ENCODE data around the gene GALNT17. TPM values are rescaled to one million over a fixed set of nuclear protein-coding genes. Genes with fewer than 3 reads are reported as not detected.

GALNT17 gene
- total and polyA plus RNA-seq, 2 experiments from 2014 or later = 11.1 to 65.6 TPM

- H3K4me3 ChIP-seq = no peak overlapping the region
- no peak overlapping the region for H3K4me2 ChIP-seq
- H3K27me3 ChIP-seq (ENCODE audit: insufficient read depth) = no peaks in the 10 kb centered on the region; the same call in 1 of the 2 replicates
- H3K9me2 ChIP-seq (ENCODE audit: insufficient read depth) = no peaks in the 10 kb centered on the region
- peaks cover 5% of the 10 kb centered on the region for H3K27me3 Mint-ChIP-seq (ENCODE audit: insufficient read depth, low read depth, poor library complexity)
- no peak overlapping the region for H3K4me3 Mint-ChIP-seq
- H3F3A ChIP-seq (replicated peaks; ENCODE audit: low read depth) = no peaks in the 10 kb centered on the region
- H3K36me3 ChIP-seq (ENCODE audit: insufficient read depth) = no peaks in the 10 kb centered on the region
- no peak for TF ChIP-seq STAT1 (IDR thresholded peaks at IDR 0.05; ENCODE audit: unreplicated experiment)
- TF ChIP-seq, protein P1, sequence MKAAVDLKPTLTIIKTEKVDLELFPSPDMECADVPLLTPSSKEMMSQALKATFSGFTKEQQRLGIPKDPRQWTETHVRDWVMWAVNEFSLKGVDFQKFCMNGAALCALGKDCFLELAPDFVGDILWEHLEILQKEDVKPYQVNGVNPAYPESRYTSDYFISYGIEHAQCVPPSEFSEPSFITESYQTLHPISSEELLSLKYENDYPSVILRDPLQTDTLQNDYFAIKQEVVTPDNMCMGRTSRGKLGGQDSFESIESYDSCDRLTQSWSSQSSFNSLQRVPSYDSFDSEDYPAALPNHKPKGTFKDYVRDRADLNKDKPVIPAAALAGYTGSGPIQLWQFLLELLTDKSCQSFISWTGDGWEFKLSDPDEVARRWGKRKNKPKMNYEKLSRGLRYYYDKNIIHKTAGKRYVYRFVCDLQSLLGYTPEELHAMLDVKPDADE (IDR thresholded peaks at IDR 0.05) = no peak
- TF ChIP-seq, protein P2, sequence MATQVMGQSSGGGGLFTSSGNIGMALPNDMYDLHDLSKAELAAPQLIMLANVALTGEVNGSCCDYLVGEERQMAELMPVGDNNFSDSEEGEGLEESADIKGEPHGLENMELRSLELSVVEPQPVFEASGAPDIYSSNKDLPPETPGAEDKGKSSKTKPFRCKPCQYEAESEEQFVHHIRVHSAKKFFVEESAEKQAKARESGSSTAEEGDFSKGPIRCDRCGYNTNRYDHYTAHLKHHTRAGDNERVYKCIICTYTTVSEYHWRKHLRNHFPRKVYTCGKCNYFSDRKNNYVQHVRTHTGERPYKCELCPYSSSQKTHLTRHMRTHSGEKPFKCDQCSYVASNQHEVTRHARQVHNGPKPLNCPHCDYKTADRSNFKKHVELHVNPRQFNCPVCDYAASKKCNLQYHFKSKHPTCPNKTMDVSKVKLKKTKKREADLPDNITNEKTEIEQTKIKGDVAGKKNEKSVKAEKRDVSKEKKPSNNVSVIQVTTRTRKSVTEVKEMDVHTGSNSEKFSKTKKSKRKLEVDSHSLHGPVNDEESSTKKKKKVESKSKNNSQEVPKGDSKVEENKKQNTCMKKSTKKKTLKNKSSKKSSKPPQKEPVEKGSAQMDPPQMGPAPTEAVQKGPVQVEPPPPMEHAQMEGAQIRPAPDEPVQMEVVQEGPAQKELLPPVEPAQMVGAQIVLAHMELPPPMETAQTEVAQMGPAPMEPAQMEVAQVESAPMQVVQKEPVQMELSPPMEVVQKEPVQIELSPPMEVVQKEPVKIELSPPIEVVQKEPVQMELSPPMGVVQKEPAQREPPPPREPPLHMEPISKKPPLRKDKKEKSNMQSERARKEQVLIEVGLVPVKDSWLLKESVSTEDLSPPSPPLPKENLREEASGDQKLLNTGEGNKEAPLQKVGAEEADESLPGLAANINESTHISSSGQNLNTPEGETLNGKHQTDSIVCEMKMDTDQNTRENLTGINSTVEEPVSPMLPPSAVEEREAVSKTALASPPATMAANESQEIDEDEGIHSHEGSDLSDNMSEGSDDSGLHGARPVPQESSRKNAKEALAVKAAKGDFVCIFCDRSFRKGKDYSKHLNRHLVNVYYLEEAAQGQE (IDR thresholded peaks at IDR 0.05; ENCODE audit: unreplicated experiment) = no peak
- TF ChIP-seq NANOG (IDR thresholded peaks at IDR 0.05; ENCODE audit: borderline replicate concordance) = no peak
- no peak for TF ChIP-seq ZNF331 (CRISPR knock-in tag; IDR thresholded peaks at IDR 0.05; ENCODE audit: low read depth)
- TF ChIP-seq CREB1 (CRISPR knock-in tag; IDR thresholded peaks at IDR 0.05; ENCODE audit: low read depth) = no peak
- TF ChIP-seq JUNB (IDR thresholded peaks at IDR 0.05; ENCODE audit: unreplicated experiment) = no peak
- TF ChIP-seq, protein P3, sequence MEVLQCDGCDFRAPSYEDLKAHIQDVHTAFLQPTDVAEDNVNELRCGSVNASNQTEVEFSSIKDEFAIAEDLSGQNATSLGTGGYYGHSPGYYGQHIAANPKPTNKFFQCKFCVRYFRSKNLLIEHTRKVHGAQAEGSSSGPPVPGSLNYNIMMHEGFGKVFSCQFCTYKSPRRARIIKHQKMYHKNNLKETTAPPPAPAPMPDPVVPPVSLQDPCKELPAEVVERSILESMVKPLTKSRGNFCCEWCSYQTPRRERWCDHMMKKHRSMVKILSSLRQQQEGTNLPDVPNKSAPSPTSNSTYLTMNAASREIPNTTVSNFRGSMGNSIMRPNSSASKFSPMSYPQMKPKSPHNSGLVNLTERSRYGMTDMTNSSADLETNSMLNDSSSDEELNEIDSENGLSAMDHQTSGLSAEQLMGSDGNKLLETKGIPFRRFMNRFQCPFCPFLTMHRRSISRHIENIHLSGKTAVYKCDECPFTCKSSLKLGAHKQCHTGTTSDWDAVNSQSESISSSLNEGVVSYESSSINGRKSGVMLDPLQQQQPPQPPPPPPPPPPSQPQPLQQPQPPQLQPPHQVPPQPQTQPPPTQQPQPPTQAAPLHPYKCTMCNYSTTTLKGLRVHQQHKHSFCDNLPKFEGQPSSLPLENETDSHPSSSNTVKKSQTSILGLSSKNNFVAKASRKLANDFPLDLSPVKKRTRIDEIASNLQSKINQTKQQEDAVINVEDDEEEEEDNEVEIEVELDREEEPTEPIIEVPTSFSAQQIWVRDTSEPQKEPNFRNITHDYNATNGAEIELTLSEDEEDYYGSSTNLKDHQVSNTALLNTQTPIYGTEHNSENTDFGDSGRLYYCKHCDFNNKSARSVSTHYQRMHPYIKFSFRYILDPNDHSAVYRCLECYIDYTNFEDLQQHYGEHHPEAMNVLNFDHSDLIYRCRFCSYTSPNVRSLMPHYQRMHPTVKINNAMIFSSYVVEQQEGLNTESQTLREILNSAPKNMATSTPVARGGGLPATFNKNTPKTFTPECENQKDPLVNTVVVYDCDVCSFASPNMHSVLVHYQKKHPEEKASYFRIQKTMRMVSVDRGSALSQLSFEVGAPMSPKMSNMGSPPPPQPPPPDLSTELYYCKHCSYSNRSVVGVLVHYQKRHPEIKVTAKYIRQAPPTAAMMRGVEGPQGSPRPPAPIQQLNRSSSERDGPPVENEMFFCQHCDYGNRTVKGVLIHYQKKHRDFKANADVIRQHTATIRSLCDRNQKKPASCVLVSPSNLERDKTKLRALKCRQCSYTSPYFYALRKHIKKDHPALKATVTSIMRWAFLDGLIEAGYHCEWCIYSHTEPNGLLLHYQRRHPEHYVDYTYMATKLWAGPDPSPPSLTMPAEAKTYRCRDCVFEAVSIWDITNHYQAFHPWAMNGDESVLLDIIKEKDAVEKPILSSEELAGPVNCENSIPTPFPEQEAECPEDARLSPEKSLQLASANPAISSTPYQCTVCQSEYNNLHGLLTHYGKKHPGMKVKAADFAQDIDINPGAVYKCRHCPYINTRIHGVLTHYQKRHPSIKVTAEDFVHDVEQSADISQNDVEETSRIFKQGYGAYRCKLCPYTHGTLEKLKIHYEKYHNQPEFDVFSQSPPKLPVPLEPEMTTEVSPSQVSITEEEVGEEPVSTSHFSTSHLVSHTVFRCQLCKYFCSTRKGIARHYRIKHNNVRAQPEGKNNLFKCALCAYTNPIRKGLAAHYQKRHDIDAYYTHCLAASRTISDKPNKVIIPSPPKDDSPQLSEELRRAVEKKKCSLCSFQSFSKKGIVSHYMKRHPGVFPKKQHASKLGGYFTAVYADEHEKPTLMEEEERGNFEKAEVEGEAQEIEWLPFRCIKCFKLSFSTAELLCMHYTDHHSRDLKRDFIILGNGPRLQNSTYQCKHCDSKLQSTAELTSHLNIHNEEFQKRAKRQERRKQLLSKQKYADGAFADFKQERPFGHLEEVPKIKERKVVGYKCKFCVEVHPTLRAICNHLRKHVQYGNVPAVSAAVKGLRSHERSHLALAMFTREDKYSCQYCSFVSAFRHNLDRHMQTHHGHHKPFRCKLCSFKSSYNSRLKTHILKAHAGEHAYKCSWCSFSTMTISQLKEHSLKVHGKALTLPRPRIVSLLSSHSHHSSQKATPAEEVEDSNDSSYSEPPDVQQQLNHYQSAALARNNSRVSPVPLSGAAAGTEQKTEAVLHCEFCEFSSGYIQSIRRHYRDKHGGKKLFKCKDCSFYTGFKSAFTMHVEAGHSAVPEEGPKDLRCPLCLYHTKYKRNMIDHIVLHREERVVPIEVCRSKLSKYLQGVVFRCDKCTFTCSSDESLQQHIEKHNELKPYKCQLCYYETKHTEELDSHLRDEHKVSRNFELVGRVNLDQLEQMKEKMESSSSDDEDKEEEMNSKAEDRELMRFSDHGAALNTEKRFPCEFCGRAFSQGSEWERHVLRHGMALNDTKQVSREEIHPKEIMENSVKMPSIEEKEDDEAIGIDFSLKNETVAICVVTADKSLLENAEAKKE (CRISPR knock-in tag; IDR thresholded peaks at IDR 0.05) = no peak
- no peak for TF ChIP-seq ZNF114 (CRISPR knock-in tag; IDR thresholded peaks at IDR 0.05)
- no peak for TF ChIP-seq EZH2 (IDR thresholded peaks at IDR 0.05; ENCODE audit: low read depth, unreplicated experiment)
- no peak for TF ChIP-seq POLR2AphosphoS5 (IDR thresholded peaks at IDR 0.05; ENCODE audit: low read depth)
- TF ChIP-seq EZH2phosphoT487 (IDR thresholded peaks at IDR 0.05; ENCODE audit: unreplicated experiment) = no peak
- no peak for TF ChIP-seq CTCF (conservative IDR thresholded peaks at IDR 0.05; ENCODE audit: low read depth in 2 of 2)
- no peaks in the 10 kb centered on the region for H3K79me2 ChIP-seq (replicated peaks; ENCODE audit: insufficient read depth)
- no peaks in the 10 kb centered on the region for H4K20me1 ChIP-seq (replicated peaks; ENCODE audit: insufficient read depth)
- ATAC-seq (no peak), DNase-seq (ENCODE audit: low spot score) (no peak)
- H3K27ac ChIP-seq (ENCODE audit: low read depth) = no peak overlapping the region
- H2AFZ ChIP-seq = no peak overlapping the region
- H3K36me3 Mint-ChIP-seq (ENCODE audit: low read depth) = no peaks in the 10 kb centered on the region
- H3K27ac Mint-ChIP-seq = no peak overlapping the region
- no peaks in the 10 kb centered on the region for H3K4me1 Mint-ChIP-seq
- H3K9me3 Mint-ChIP-seq = peaks cover 11% of the 10 kb centered on the region
- peaks cover 4% of the 10 kb centered on the region; the same call in 1 of the 2 replicates for H3K4me1 ChIP-seq (ENCODE audit: insufficient read depth)
Measured at GRCh38 chr7:71750290-71750689, 618.3 kb downstream of the GALNT17 start.

Data from GM23338 (cell line).